ENCODE data around the gene RHOB. TPM values are rescaled to one million over a fixed set of nuclear protein-coding genes. Genes with fewer than 3 reads are reported as not detected.

The RHOB gene
- total RNA-seq, 2 donors from 2014 or later = 805 to 1,722 TPM

GRCh38 chr2:20467789-20468548 is 21.1 kb downstream of the RHOB start:
- no peak for TF ChIP-seq CTCF (IDR thresholded peaks at IDR 0.05)
- Histone ChIP-seq H3K9me3 (no peaks in the 10 kb centered on the region), H3K27ac (no peak overlapping the region), H3K36me3 (no peaks in the 10 kb centered on the region), H3K27me3 (replicated peaks; ENCODE audit: insufficient read depth) (no peaks in the 10 kb centered on the region), H3K4me3 (no peak overlapping the region), H3K4me1 (ENCODE audit: control insufficient read depth in 1 of 2, low read depth in 2 of 2) (peaks cover 0 to 6% of the 10 kb centered on the region in 2 donors)
- DNase-seq (ENCODE audit: low spot score) (no peak), ATAC-seq (ENCODE audit: insufficient number of reproducible peaks, low FRiP score, low read depth) (no peak)

GRCh38 chr2:20468549-20469500 is 22.0 kb downstream of the RHOB start:
- no peaks in the 10 kb centered on the region for H3K27me3 ChIP-seq (replicated peaks; ENCODE audit: insufficient read depth)
- no peak overlapping the region for H3K4me3 ChIP-seq
- H3K27ac ChIP-seq = no peak overlapping the region
- H3K4me1 ChIP-seq (ENCODE audit: control insufficient read depth in 1 of 2, low read depth in 2 of 2) = peaks cover 0 to 6% of the 10 kb centered on the region in 2 donors
- no peaks in the 10 kb centered on the region for H3K9me3 ChIP-seq
- no peaks in the 10 kb centered on the region for H3K36me3 ChIP-seq
- DNase-seq (ENCODE audit: low spot score) = no peak
- no peak for ATAC-seq (ENCODE audit: insufficient number of reproducible peaks, low FRiP score, low read depth)
- TF ChIP-seq CTCF (IDR thresholded peaks at IDR 0.05) = no peak

- Histone ChIP-seq H3K27ac (no peak overlapping the region), H3K4me1 (ENCODE audit: control insufficient read depth in 1 of 2, low read depth in 2 of 2) (peaks cover 0 to 6% of the 10 kb centered on the region in 2 donors), H3K9me3 (no peaks in the 10 kb centered on the region), H3K36me3 (no peaks in the 10 kb centered on the region), H3K4me3 (no peak overlapping the region), H3K27me3 (replicated peaks; ENCODE audit: insufficient read depth) (no peaks in the 10 kb centered on the region)
- no peak for TF ChIP-seq CTCF (IDR thresholded peaks at IDR 0.05)
- no peak for DNase-seq (ENCODE audit: low spot score)
- no peak for ATAC-seq (ENCODE audit: insufficient number of reproducible peaks, low FRiP score, low read depth)
Measured at GRCh38 chr2:20469595-20469994, 22.7 kb downstream of the RHOB start.

- Histone ChIP-seq H3K27ac (no peak overlapping the region), H3K9me3 (no peaks in the 10 kb centered on the region), H3K27me3 (replicated peaks; ENCODE audit: insufficient read depth) (no peaks in the 10 kb centered on the region), H3K36me3 (no peaks in the 10 kb centered on the region), H3K4me3 (no peak overlapping the region), H3K4me1 (ENCODE audit: control insufficient read depth in 1 of 2, low read depth in 2 of 2) (peaks cover 0 to 6% of the 10 kb centered on the region in 2 donors)
- ATAC-seq (ENCODE audit: insufficient number of reproducible peaks, low FRiP score, low read depth) (no peak), DNase-seq (ENCODE audit: low spot score) (no peak)
- TF ChIP-seq CTCF (IDR thresholded peaks at IDR 0.05) = no peak
Measured at GRCh38 chr2:20470211-20470610, 23.3 kb downstream of the RHOB start.

- DNase-seq (ENCODE audit: low spot score) = no peak
Measured at GRCh38 chr2:20471148-20471547, 24.3 kb downstream of the RHOB start.

More at GRCh38 chr2:20471148-20471547, 24.3 kb downstream of the RHOB start:
- H3K4me3 ChIP-seq = no peak overlapping the region
- no peaks in the 10 kb centered on the region for H3K9me3 ChIP-seq
- H3K27me3 ChIP-seq (replicated peaks; ENCODE audit: insufficient read depth) = no peaks in the 10 kb centered on the region
- no peak for ATAC-seq (ENCODE audit: insufficient number of reproducible peaks, low FRiP score, low read depth)
- H3K27ac ChIP-seq = no peak overlapping the region
- no peaks in the 10 kb centered on the region for H3K36me3 ChIP-seq
- H3K4me1 ChIP-seq (ENCODE audit: control insufficient read depth in 1 of 2, low read depth in 2 of 2) = peaks cover 0 to 5% of the 10 kb centered on the region in 2 donors
- no peak for TF ChIP-seq CTCF (IDR thresholded peaks at IDR 0.05)

All from thoracic aorta (tissue), 2 donors.